H1 (cell line): ENCODE results near the gene MYH7B. TPM values are rescaled to one million over a fixed set of nuclear protein-coding genes. Genes with fewer than 3 reads are reported as not detected.

Source experiments
- CTCF ChIA-PET: fragments of 300-600 bp; sonication (Branson Sonifier 250); formaldehyde crosslinking; loops from one replicate; lab custom pipeline; 2021; ENCODE audit not compliant: partially characterized antibody; lab: Charles Lee
- POLR2A ChIA-PET: fragments of 300-600 bp; sonication (Branson Sonifier 250); formaldehyde crosslinking; loops from one replicate; lab custom pipeline; 2021; ENCODE audit warnings: inconsistent platforms; ENCODE audit not compliant: partially characterized antibody; lab: Charles Lee
- DNase-seq, 2 experiments: peaks; one replicate each; pipeline versions ENCODE4 v3.0.0 to v3.0.0-alpha.2; 2010 to 2022; ENCODE audit warnings: low spot score in 2 of 2, low read depth in 1 of 2, mixed read lengths in 1 of 2
- FAIRE-seq: peaks from 2 replicates; lab custom pipeline; 2011; peaks lifted over from hg19 to GRCh38; lab: Jason Lieb, UNC
- H2AFZ ChIP-seq: 2 replicates; pipeline ENCODE4 v1.8.1; 2012; ENCODE audit warnings: low read length, inconsistent platforms
- H2AK5ac ChIP-seq: 2 replicates; pipeline ENCODE4 v1.6.1; 2013; ENCODE audit warnings: low read depth, low read length
- H2BK120ac ChIP-seq: replicated peaks from 2 replicates; pipeline ENCODE3; 2013; ENCODE audit warnings: low read depth, low read length, inconsistent platforms
- H2BK12ac ChIP-seq: 2 replicates; pipeline ENCODE4 v1.6.1; 2013; ENCODE audit warnings: low read depth, low read length
- H2BK15ac ChIP-seq: 2 replicates; pipeline ENCODE4 v1.6.1; 2013; ENCODE audit warnings: low read length
- H2BK20ac ChIP-seq: 2 replicates; pipeline ENCODE4 v1.6.1; 2013; ENCODE audit warnings: low read length
- H2BK5ac ChIP-seq: 2 replicates; pipeline ENCODE4 v1.6.1; 2013; ENCODE audit warnings: low read depth, low read length
- H3K14ac ChIP-seq: 2 replicates; pipeline ENCODE4 v1.6.1; 2013; ENCODE audit warnings: inconsistent platforms; ENCODE audit not compliant: insufficient read length
- H3K18ac ChIP-seq: 2 replicates; pipeline ENCODE4 v1.6.1; 2013; ENCODE audit warnings: low read length; ENCODE audit errors: extremely low read depth
- H3K23ac ChIP-seq: 2 replicates; pipeline ENCODE4 v1.6.1; 2013; ENCODE audit warnings: inconsistent platforms; ENCODE audit not compliant: insufficient read length
- H3K23me2 ChIP-seq: 2 replicates; pipeline ENCODE4 v1.6.1; 2013; ENCODE audit warnings: low read depth, low read length
- H3K27ac ChIP-seq: 2 replicates; pipeline ENCODE4 v1.6.1; 2011; ENCODE audit warnings: low read depth, low read length, inconsistent platforms
- H3K27me3 ChIP-seq, 4 experiments: replicated peaks in 1 of 4; 1 replicate in 1 of 4; 2 replicates in 3 of 4; pipeline versions ENCODE4 v1.6.1 to v1.8.1; 2011 to 2013; ENCODE audit warnings: low read length in 3 of 4, mild to moderate bottlenecking in 3 of 4, inconsistent platforms in 2 of 4, mixed read lengths in 2 of 4, moderate library complexity in 1 of 4; ENCODE audit not compliant: control insufficient read depth in 3 of 4, insufficient read depth in 3 of 4; ENCODE audit errors: extremely low read depth in 1 of 4
- H3K36me3 ChIP-seq, 4 experiments: 2 replicates each; pipeline versions ENCODE4 v1.6.1 to v1.8.1; 2011 to 2013; ENCODE audit warnings: mild to moderate bottlenecking in 4 of 4, low read length in 3 of 4, moderate library complexity in 2 of 4, control low read depth in 1 of 4, inconsistent platforms in 1 of 4; ENCODE audit not compliant: insufficient read depth in 4 of 4, control insufficient read depth in 2 of 4
- H3K4ac ChIP-seq: replicated peaks from 2 replicates; pipeline ENCODE3; 2013; ENCODE audit warnings: low read length, low read depth, mixed read lengths, inconsistent platforms; ENCODE audit not compliant: insufficient read length
- H3K4me1 ChIP-seq, 4 experiments: replicated peaks in 1 of 4; 1 replicate in 1 of 4; 2 replicates in 3 of 4; pipeline versions ENCODE4 v1.6.1 to v1.8.1; 2011 to 2013; ENCODE audit warnings: low read length in 3 of 4, inconsistent platforms in 2 of 4, mixed read lengths in 1 of 4; ENCODE audit not compliant: insufficient read depth in 4 of 4, control insufficient read depth in 3 of 4
- H3K4me2 ChIP-seq, 2 experiments: 2 replicates each; pipeline versions ENCODE4 v1.6.1 to v1.8.1; 2011 to 2013; ENCODE audit warnings: low read depth in 2 of 2, low read length in 2 of 2, control low read depth in 1 of 2, inconsistent platforms in 1 of 2, mild to moderate bottlenecking in 1 of 2; ENCODE audit not compliant: insufficient read depth in 1 of 2
- H3K4me3 ChIP-seq, 4 experiments: fragments of 200-600, 300-600 bp in 1 of 4; sonication (generic), shearing (Covaris generic), sonication (Bioruptor Twin) in 1 of 4; 2 replicates each; pipeline versions ENCODE4 v1.5.1 to v1.8.1; 2011 to 2016; ENCODE audit warnings: low read length in 4 of 4, low read depth in 3 of 4, control low read depth in 2 of 4, inconsistent platforms in 2 of 4, mild to moderate bottlenecking in 2 of 4, mixed read lengths in 1 of 4, moderate library complexity in 1 of 4; ENCODE audit not compliant: insufficient read depth in 2 of 4; ENCODE audit errors: extremely low read depth in 1 of 4
- H3K56ac ChIP-seq: replicated peaks from 2 replicates; pipeline ENCODE3; 2013; ENCODE audit warnings: low read depth, mild to moderate bottlenecking, mixed read lengths, low read length, inconsistent platforms; ENCODE audit not compliant: insufficient read length
- H3K79me1 ChIP-seq: 2 replicates; pipeline ENCODE4 v1.6.1; 2013; ENCODE audit warnings: low read depth, low read length, control low read depth
- H3K79me2 ChIP-seq, 2 experiments: 2 replicates each; pipeline versions ENCODE4 v1.6.1 to v1.8.1; 2012 to 2013; ENCODE audit warnings: low read length in 2 of 2, mild to moderate bottlenecking in 2 of 2, inconsistent platforms in 1 of 2; ENCODE audit not compliant: insufficient read depth in 2 of 2, control insufficient read depth in 1 of 2
- H3K9ac ChIP-seq, 4 experiments: replicated peaks in 1 of 4; 1 replicate in 1 of 4; 2 replicates in 3 of 4; pipeline versions ENCODE4 v1.6.1 to v1.8.1; 2011 to 2013; ENCODE audit warnings: low read depth in 3 of 4, low read length in 3 of 4, control low read depth in 2 of 4, mild to moderate bottlenecking in 2 of 4, moderate library complexity in 2 of 4, inconsistent platforms in 1 of 4; ENCODE audit errors: extremely low read depth in 1 of 4
- H3K9me3 ChIP-seq, 2 experiments: 2 replicates each; pipeline versions ENCODE4 v1.6.1 to v1.8.1; 2012 to 2013; ENCODE audit warnings: mild to moderate bottlenecking in 2 of 2, moderate library complexity in 2 of 2, control low read depth in 1 of 2, inconsistent platforms in 1 of 2, low read depth in 1 of 2, low read length in 1 of 2, mixed read lengths in 1 of 2; ENCODE audit not compliant: insufficient read depth in 2 of 2
- H4K20me1 ChIP-seq, 2 experiments: replicated peaks in 1 of 2; 2 replicates each; pipeline versions ENCODE3 to v1.8.1; 2011 to 2013; ENCODE audit warnings: inconsistent platforms in 2 of 2, low read length in 2 of 2, mild to moderate bottlenecking in 1 of 2; ENCODE audit not compliant: insufficient read depth in 2 of 2, control insufficient read depth in 1 of 2
- H4K5ac ChIP-seq: 2 replicates; pipeline ENCODE4 v1.6.1; 2013; ENCODE audit warnings: low read length, low read depth, mixed read lengths, inconsistent platforms; ENCODE audit not compliant: insufficient read length
- H4K8ac ChIP-seq: 2 replicates; pipeline ENCODE4 v1.8.0; 2013; ENCODE audit warnings: mild to moderate bottlenecking, moderate library complexity, low read length, inconsistent platforms; ENCODE audit not compliant: insufficient read depth; ENCODE audit errors: extremely low read depth
- H4K91ac ChIP-seq: replicated peaks from 2 replicates; pipeline ENCODE3; 2013; ENCODE audit warnings: low read length, mixed read lengths, inconsistent platforms; ENCODE audit not compliant: insufficient read length
- HDAC2 ChIP-seq, 2 experiments: fragments of 300-600 bp in 1 of 2; sonication (generic) in 1 of 2; IDR thresholded peaks; 2 replicates each; pipeline ENCODE4 v1.6.1; 2011 to 2012; ENCODE audit warnings: low read depth in 2 of 2, low read length in 2 of 2, mild to moderate bottlenecking in 2 of 2, moderate library complexity in 2 of 2, borderline replicate concordance in 1 of 2, inconsistent platforms in 1 of 2
- JUN ChIP-seq: IDR thresholded peaks from 2 replicates; pipeline ENCODE4 v1.6.1; 2011; ENCODE audit warnings: low read depth, mild to moderate bottlenecking, improper control_type of control experiment, low read length
- JUND ChIP-seq: IDR thresholded peaks from 2 replicates; pipeline ENCODE4 v1.6.1; 2011; ENCODE audit warnings: mild to moderate bottlenecking, improper control_type of control experiment, low read length
- SIRT6 ChIP-seq: IDR thresholded peaks from one replicate; pipeline ENCODE4 v1.7.1; 2012; ENCODE audit warnings: low read length, inconsistent platforms
- TAF1 ChIP-seq: IDR thresholded peaks from 2 replicates; pipeline ENCODE4 v1.6.1; 2011; ENCODE audit warnings: mild to moderate bottlenecking, low read depth, low read length
- ZNF274 ChIP-seq: IDR thresholded peaks from 2 replicates; pipeline ENCODE4 v1.7.0; 2012; ENCODE audit warnings: low read length, borderline replicate concordance; ENCODE audit errors: extremely low read depth
- WGBS, 2 experiments: shearing (Covaris generic) in 1 of 2; methylation state at CpG; one replicate each; pipeline versions ENCODE4 v1.1.6 to v1.1.7; 2013 to 2015; ENCODE audit warnings: low lambda C conversion rate in 2 of 2, mixed read lengths in 2 of 2, inconsistent platforms in 1 of 2, low coverage in 1 of 2, missing lambda C conversion rate in 1 of 2; ENCODE audit not compliant: insufficient replicate concordance in 2 of 2, insufficient coverage in 1 of 2, insufficient read length in 1 of 2; ENCODE audit errors: extremely low coverage in 1 of 2, missing lambda C conversion rate in 1 of 2; 5-methylcytosine and 5-hydroxymethylcytosine counted together
- polyA plus RNA-seq, 7 experiments: library from polyadenylated mRNA; depleted of rRNA in 3 of 7; stranded (reverse) in 5 of 7; unstranded in 2 of 7; fragments of >200 nt in 5 of 7; fragments of 200-250 nt in 2 of 7; gene quantifications; 1 replicate in 5 of 7; 2 replicates in 1 of 7; 4 replicates in 1 of 7; pipeline versions ENCODE4 v1.2.1 to v1.2.3, GENCODE V29; 2011 to 2013; ENCODE audit warnings: missing spikeins in 2 of 7, mixed read lengths in 2 of 7
- total RNA-seq: library from RNA; stranded (reverse); fragmentation: NEBNext Ultra II Directional; extraction: Animal tissue kit (Norgen Biotek cat#: 25700); gene quantifications from 2 replicates; pipeline ENCODE4 v1.2.1, GENCODE V29; 2021

MYH7B gene
- total and polyA plus RNA-seq, 2 of the 8 experiments (the other 6 are each of a cell fraction or from before 2014, with no cell fraction given): 0.15 to 0.30 TPM

DNA sequence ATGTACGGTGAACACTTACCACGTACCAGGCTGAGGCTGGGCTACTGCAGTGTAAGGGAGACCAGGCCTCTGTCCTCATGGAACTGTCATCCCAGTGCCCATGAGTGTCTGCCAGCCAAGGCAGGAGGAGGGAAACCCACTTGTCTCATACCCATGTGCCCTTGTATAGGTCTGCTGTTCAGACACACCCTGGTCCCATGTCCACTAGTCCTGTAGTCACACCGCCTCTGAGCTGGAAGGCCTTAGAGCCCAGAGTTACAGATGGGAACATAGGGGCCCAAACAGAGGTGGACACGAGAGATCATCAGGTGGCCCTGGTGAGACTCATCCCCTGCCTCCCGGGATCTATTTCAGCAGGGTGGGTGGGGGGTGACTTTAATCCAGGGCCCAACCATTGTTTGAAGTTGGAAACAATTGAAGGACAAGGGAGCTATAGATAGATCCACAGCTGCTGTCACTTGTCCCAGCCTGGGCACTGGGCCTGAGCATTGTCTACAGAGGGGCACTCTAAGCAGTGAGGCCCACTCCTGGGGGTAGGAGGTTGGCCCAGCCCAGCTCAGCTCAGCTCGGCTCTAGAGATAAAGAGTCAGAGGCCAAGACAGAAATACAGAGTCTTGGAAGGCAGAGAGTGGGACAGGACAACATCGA, 14.6 kb downstream of the MYH7B start:
- WGBS, 2 experiments: 93% methylated on average over 7 of the region's 7 CpGs; no CpG with 5 or more reads in 1 of the 2 experiments
- POLR2A ChIA-PET: interaction anchor here (0.7 to 2.0 kb wide), 2 partner anchors 14 to 146 kb away, joined by 3 to 7 read pairs; partner anchors contain the start of genes GSS and MYH7B

More for the DNA sequence above, 14.6 kb downstream of the MYH7B start:
- no peaks in the 10 kb centered on the region for H4K20me1 ChIP-seq
- CTCF ChIA-PET: interaction anchor here (0.6 to 6.9 kb wide), 7 partner anchors 15 to 449 kb away, joined by 3 to 26 read pairs (median 3); partner anchors contain the start of gene GGT7
- 0 out of 2 replicates have a peak overlapping the region, but pooled peaks have one; percentile 2 for H2BK20ac ChIP-seq
- no peak overlapping the region for H3K4ac ChIP-seq
- H2AFZ ChIP-seq: no peak overlapping the region
- H4K8ac ChIP-seq: no peak overlapping the region; the same call in 1 of the 2 replicates
- no peak overlapping the region for H3K4me3 ChIP-seq
- 0 out of 2 replicates have a peak overlapping the region, but pooled peaks have one; percentile 81 for H2BK15ac ChIP-seq
- H2AK5ac ChIP-seq: no peak overlapping the region
- no peaks in the 10 kb centered on the region for H3K27me3 ChIP-seq
- no peaks in the 10 kb centered on the region for H3K9me3 ChIP-seq
- no peaks in the 10 kb centered on the region for H3K79me1 ChIP-seq
- H2BK120ac ChIP-seq: no peak overlapping the region
- H3K18ac ChIP-seq: no peak overlapping the region
- H2BK5ac ChIP-seq: 0 out of 2 replicates have a peak overlapping the region, but pooled peaks have one; percentile 49
- DNase-seq: no peak
- H4K91ac ChIP-seq: peak overlapping the region; percentile 47
- H3K9ac ChIP-seq: no peak overlapping the region
- H3K4me1 ChIP-seq: no peaks in the 10 kb centered on the region; a peak in 3 of 7 replicates
- H3K27ac ChIP-seq: no peak overlapping the region
- no peak overlapping the region for H3K56ac ChIP-seq
- no peak overlapping the region for H2BK12ac ChIP-seq
- peak overlapping the region; percentile 40 for H3K14ac ChIP-seq
- no peaks in the 10 kb centered on the region for H3K79me2 ChIP-seq
- H3K23ac ChIP-seq: no peak overlapping the region
- H3K4me2 ChIP-seq: no peak overlapping the region
- TF ChIP-seq HDAC2 (IDR thresholded peaks at IDR 0.05; ENCODE audit: borderline replicate concordance in 1 of 2, low read depth in 2 of 2, low read length in 2 of 2) (no peak), JUN (no peak), SIRT6 (no peak), ZNF274 (no peak), TAF1 (no peak), JUND (no peak)
- TF ChIP-seq, all 59 proteins: peak for 0
- FAIRE-seq: no peak
- Histone ChIP-seq H4K5ac (no peak overlapping the region), H3K23me2 (no peaks in the 10 kb centered on the region), H3K36me3 (no peaks in the 10 kb centered on the region)
